Endodermal cell (in vitro differentiated cells): ENCODE data around the gene RNF11. TPM values are rescaled to one million over a fixed set of nuclear protein-coding genes. Genes with fewer than 3 reads are reported as not detected.

ENCODE experiments used
- DNase-seq: peaks from one replicate; pipeline ENCODE4 v3.0.0-alpha.2; 2017
- H3K27ac ChIP-seq: 2 replicates; pipeline ENCODE4 v1.5.1; 2013; ENCODE audit warnings: mild to moderate bottlenecking, low read depth, low read length, moderate library complexity
- H3K27me3 ChIP-seq: 2 replicates; pipeline ENCODE4 v1.6.1; 2013; ENCODE audit warnings: mild to moderate bottlenecking, low read length, moderate library complexity; ENCODE audit not compliant: insufficient read depth, control insufficient read depth, poor library complexity, severe bottlenecking
- H3K36me3 ChIP-seq: 2 replicates; pipeline ENCODE4 v1.7.0; 2013; ENCODE audit warnings: mild to moderate bottlenecking, low read length, moderate library complexity; ENCODE audit not compliant: control insufficient read depth, insufficient read depth
- H3K4me1 ChIP-seq: one replicate; pipeline ENCODE4 v1.7.0; 2013; ENCODE audit warnings: low read length; ENCODE audit not compliant: control insufficient read depth, insufficient read depth
- H3K4me3 ChIP-seq: 2 replicates; pipeline ENCODE4 v1.5.1; 2013; ENCODE audit warnings: mild to moderate bottlenecking, low read length, moderate library complexity
- H3K9ac ChIP-seq: 2 replicates; pipeline ENCODE4 v1.6.1; 2013; ENCODE audit warnings: mild to moderate bottlenecking, low read length, moderate library complexity; ENCODE audit not compliant: poor library complexity, severe bottlenecking; ENCODE audit errors: extremely low read depth
- H3K9me3 ChIP-seq: 2 replicates; pipeline ENCODE4 v1.6.1; 2013; ENCODE audit warnings: mild to moderate bottlenecking, low read length, moderate library complexity; ENCODE audit not compliant: control insufficient read depth
- H3K27ac Mint-ChIP-seq: 2 replicates; pipeline ENCODE4 v1.8.0; 2020; ENCODE audit warnings: mixed read lengths
- H3K27me3 Mint-ChIP-seq: 2 replicates; pipeline ENCODE4 v1.8.0; 2021; ENCODE audit warnings: mild to moderate bottlenecking, mixed read lengths; ENCODE audit not compliant: insufficient read depth
- H3K36me3 Mint-ChIP-seq: 2 replicates; pipeline ENCODE4 v1.8.0; 2020; ENCODE audit warnings: low read depth, mixed read lengths
- H3K4me1 Mint-ChIP-seq: 2 replicates; pipeline ENCODE4 v1.8.0; 2020; ENCODE audit warnings: mixed read lengths
- H3K4me3 Mint-ChIP-seq: 2 replicates; pipeline ENCODE4 v1.8.0; 2020; ENCODE audit warnings: mild to moderate bottlenecking, moderate library complexity, mixed read lengths
- H3K9me3 Mint-ChIP-seq: 2 replicates; pipeline ENCODE4 v1.8.0; 2020; ENCODE audit warnings: mild to moderate bottlenecking, mixed read lengths
- CTCF ChIP-seq: fragments of 200-600 bp; sonication (generic); conservative IDR thresholded peaks from 2 replicates; pipeline ENCODE4 v1.5.0; 2021; ENCODE audit warnings: antibody characterized with exemption, mild to moderate bottlenecking
- WGBS, 2 experiments: methylation state at CpG; one replicate each; pipeline versions ENCODE4 v1.1.5 to v1.1.7; 2013; ENCODE audit warnings: missing lambda C conversion rate in 2 of 2, mixed read lengths in 1 of 2; ENCODE audit not compliant: insufficient coverage in 1 of 2, insufficient read length in 1 of 2; 5-methylcytosine and 5-hydroxymethylcytosine counted together
- total RNA-seq, 2 donors: library from RNA; stranded (reverse); fragmentation: NEBNext Ultra II Directional in 1 of 2; extraction: Animal tissue kit (Norgen Biotek cat#: 25700) in 1 of 2; gene quantifications; 2 replicates in 1 of 2; 3 replicates in 1 of 2; pipeline ENCODE4 v1.2.1, GENCODE V29; 2021

RNF11 gene
- total RNA-seq, 2 donors from 2014 or later = 84.1 to 103 TPM

- no peak overlapping the region for H3K27ac ChIP-seq
- H3K4me3 ChIP-seq = no peak overlapping the region
- peak overlapping the region; percentile 33 for H3K27ac Mint-ChIP-seq
- H3K27me3 ChIP-seq = no peaks in the 10 kb centered on the region
- H3K36me3 Mint-ChIP-seq = peaks cover 4% of the 10 kb centered on the region
- H3K4me1 ChIP-seq = no peaks in the 10 kb centered on the region
- no peaks in the 10 kb centered on the region for H3K9me3 ChIP-seq
- WGBS, 2 experiments = 93 to 94% methylated on average over 4 to 8 of the region's 8 CpGs
- TF ChIP-seq CTCF = no peak
- H3K9ac ChIP-seq = no peak overlapping the region
- H3K36me3 ChIP-seq = no peaks in the 10 kb centered on the region
- peaks cover 4% of the 10 kb centered on the region for H3K4me1 Mint-ChIP-seq
- no peak overlapping the region for H3K4me3 Mint-ChIP-seq
- no peak for DNase-seq
- no peaks in the 10 kb centered on the region for H3K9me3 Mint-ChIP-seq
- no peaks in the 10 kb centered on the region for H3K27me3 Mint-ChIP-seq
These were observed 53.8 kb downstream of the RNF11 start for GRCh38 chr1:51289676-51290488.

GRCh38 chr1:51290489-51290847 lies 54.4 kb downstream of the RNF11 start:
- H3K9me3 Mint-ChIP-seq = no peaks in the 10 kb centered on the region
- H3K9ac ChIP-seq = no peak overlapping the region
- H3K27me3 Mint-ChIP-seq = no peaks in the 10 kb centered on the region
- H3K27ac ChIP-seq = no peak overlapping the region
- H3K9me3 ChIP-seq = no peaks in the 10 kb centered on the region
- no peak overlapping the region for H3K4me3 ChIP-seq
- no peak for DNase-seq
- H3K36me3 ChIP-seq = no peaks in the 10 kb centered on the region
- no peak overlapping the region for H3K4me3 Mint-ChIP-seq
- 98 to 100% methylated on average over 4 to 5 of the region's 5 CpGs for WGBS, 2 experiments
- peaks cover 4% of the 10 kb centered on the region for H3K36me3 Mint-ChIP-seq
- peak overlapping the region; percentile 33 for H3K27ac Mint-ChIP-seq
- no peaks in the 10 kb centered on the region for H3K27me3 ChIP-seq
- TF ChIP-seq CTCF = no peak
- H3K4me1 ChIP-seq = no peaks in the 10 kb centered on the region
- peaks cover 4% of the 10 kb centered on the region for H3K4me1 Mint-ChIP-seq

GRCh38 chr1:51293898-51294515 lies 57.9 kb downstream of the RNF11 start:
- no peak overlapping the region for H3K4me3 Mint-ChIP-seq
- no peak overlapping the region for H3K27ac Mint-ChIP-seq
- no peak for TF ChIP-seq CTCF
- Histone ChIP-seq H3K4me1 (peaks cover 7% of the 10 kb centered on the region), H3K27me3 (no peaks in the 10 kb centered on the region), H3K9me3 (peaks cover 6% of the 10 kb centered on the region), H3K27ac (no peak overlapping the region), H3K36me3 (no peaks in the 10 kb centered on the region), H3K4me3 (no peak overlapping the region), H3K9ac (no peak overlapping the region)
- peaks cover 8% of the 10 kb centered on the region for H3K36me3 Mint-ChIP-seq
- DNase-seq = no peak
- H3K27me3 Mint-ChIP-seq = peaks cover 10% of the 10 kb centered on the region
- 89 to 92% methylated on average over 6 to 13 of the region's 13 CpGs for WGBS, 2 experiments
- peaks cover 10% of the 10 kb centered on the region for H3K9me3 Mint-ChIP-seq
- H3K4me1 Mint-ChIP-seq = peaks cover 13% of the 10 kb centered on the region
